ENCODE data around the gene SLC6A15. TPM values are rescaled to one million over a fixed set of nuclear protein-coding genes. Genes with fewer than 3 reads are reported as not detected.

SLC6A15 gene
- total and polyA plus RNA-seq, 10 donors = 0.06 to 0.68 (median 0.19) TPM; not detected in 4

- Histone ChIP-seq H3K36me3 (no peaks in the 10 kb centered on the region), H3K27me3 (replicated peaks in 1 of 7) (peaks cover 0 to 4% (median 0%) of the 10 kb centered on the region in 7 donors), H3K27ac (no peak overlapping the region), H3K4me3 (no peak overlapping the region), H3K9me3 (no peaks in the 10 kb centered on the region), H3K4me1 (no peaks in the 10 kb centered on the region)
- TF ChIP-seq CTCF (IDR thresholded peaks at IDR 0.05 in 8 of 11, conservative IDR thresholded peaks at IDR 0.05 in 3 of 11) = no peak
- no peak for TF ChIP-seq POLR2A (IDR thresholded peaks at IDR 0.05)
- no peak for TF ChIP-seq POLR2AphosphoS5 (IDR thresholded peaks at IDR 0.05)
- 55 to 66% (median 58%) methylated on average over 3 of the region's 3 CpGs for WGBS, 5 donors
- DNase-seq = no peak
- intact Hi-C loops (cut with DNase I; ENCODE audit: low total_unique reads) = no loop called here
Measured at GRCh38 chr12:84862186-84862585, 50.4 kb downstream of the SLC6A15 start.

GRCh38 chr12:84860718-84861117, 51.9 kb downstream of the SLC6A15 start:
- intact Hi-C loops (cut with DNase I; ENCODE audit: low total_unique reads) = no loop called here
- H3K4me1 ChIP-seq = no peaks in the 10 kb centered on the region
- no peak for DNase-seq
- H3K36me3 ChIP-seq = no peaks in the 10 kb centered on the region
- no peak overlapping the region for H3K4me3 ChIP-seq
- WGBS, 5 donors = 73 to 85% (median 83%) methylated on average over 2 of the region's 2 CpGs
- H3K27ac ChIP-seq = no peak overlapping the region
- no peak for TF ChIP-seq POLR2A (IDR thresholded peaks at IDR 0.05)
- no peak for TF ChIP-seq CTCF (IDR thresholded peaks at IDR 0.05 in 8 of 11, conservative IDR thresholded peaks at IDR 0.05 in 3 of 11)
- no peak for TF ChIP-seq POLR2AphosphoS5 (IDR thresholded peaks at IDR 0.05)
- peaks cover 0 to 4% (median 0%) of the 10 kb centered on the region in 7 donors for H3K27me3 ChIP-seq (replicated peaks in 1 of 7)
- no peaks in the 10 kb centered on the region for H3K9me3 ChIP-seq

- TF ChIP-seq POLR2AphosphoS5 (IDR thresholded peaks at IDR 0.05) (no peak), CTCF (IDR thresholded peaks at IDR 0.05 in 8 of 11, conservative IDR thresholded peaks at IDR 0.05 in 3 of 11) (no peak), POLR2A (IDR thresholded peaks at IDR 0.05) (no peak)
- 33 to 51% (median 45%) methylated on average over 2 of the region's 2 CpGs for WGBS, 5 donors
- Histone ChIP-seq H3K36me3 (no peaks in the 10 kb centered on the region), H3K27me3 (replicated peaks in 1 of 7) (peaks cover 0 to 4% (median 0%) of the 10 kb centered on the region in 7 donors), H3K4me3 (no peak overlapping the region), H3K4me1 (no peaks in the 10 kb centered on the region), H3K9me3 (no peaks in the 10 kb centered on the region), H3K27ac (no peak overlapping the region)
- intact Hi-C loops (cut with DNase I; ENCODE audit: low total_unique reads) = no loop called here
- DNase-seq = no peak
Measured at GRCh38 chr12:84858796-84859195, 53.8 kb downstream of the SLC6A15 start.

GRCh38 chr12:84857525-84858208, 54.9 kb downstream of the SLC6A15 start:
- 65 to 95% (median 92%) methylated on average over 2 of the region's 2 CpGs for WGBS, 5 donors

More at GRCh38 chr12:84857525-84858208, 54.9 kb downstream of the SLC6A15 start:
- peaks cover 0 to 4% (median 0%) of the 10 kb centered on the region in 7 donors for H3K27me3 ChIP-seq (replicated peaks in 1 of 7)
- no peak overlapping the region for H3K27ac ChIP-seq
- H3K36me3 ChIP-seq = no peaks in the 10 kb centered on the region
- intact Hi-C loops (cut with DNase I; ENCODE audit: low total_unique reads) = no loop called here
- no peaks in the 10 kb centered on the region for H3K4me1 ChIP-seq
- H3K4me3 ChIP-seq = no peak overlapping the region
- no peaks in the 10 kb centered on the region for H3K9me3 ChIP-seq
- DNase-seq = no peak
- TF ChIP-seq POLR2AphosphoS5 (IDR thresholded peaks at IDR 0.05) (no peak), POLR2A (IDR thresholded peaks at IDR 0.05) (no peak), CTCF (IDR thresholded peaks at IDR 0.05 in 8 of 11, conservative IDR thresholded peaks at IDR 0.05 in 3 of 11) (no peak)
